Choroid plexus epithelial cell (primary cell): Measurements from ENCODE around the gene HNRNPC.
A peak's percentile ranks its signal among the peaks of the same experiment; 100 is the strongest.
"Not testable (repeated sequence)": the region's sequence is repeated elsewhere in the genome, so short reads cannot be mapped to it uniquely, and the experiment has no call there.

ENCODE experiments used
- DNase-seq: peaks from one replicate; pipeline ENCODE4 v3.0.0-alpha.2; 2010; ENCODE audit warnings: low read depth
- H3K4me3 ChIP-seq: 2 replicates; pipeline ENCODE4 v1.5.1; 2011; ENCODE audit warnings: low read depth, mild to moderate bottlenecking, control low read depth, low read length, moderate library complexity
- TF ChIP-seq, protein P1 (sequence below): conservative IDR thresholded peaks from 2 replicates; pipeline ENCODE4 v1.5.1; 2011; ENCODE audit warnings: low read depth, mild to moderate bottlenecking, control low read depth, inconsistent platforms, low read length, moderate library complexity

HNRNPC gene

DNA sequence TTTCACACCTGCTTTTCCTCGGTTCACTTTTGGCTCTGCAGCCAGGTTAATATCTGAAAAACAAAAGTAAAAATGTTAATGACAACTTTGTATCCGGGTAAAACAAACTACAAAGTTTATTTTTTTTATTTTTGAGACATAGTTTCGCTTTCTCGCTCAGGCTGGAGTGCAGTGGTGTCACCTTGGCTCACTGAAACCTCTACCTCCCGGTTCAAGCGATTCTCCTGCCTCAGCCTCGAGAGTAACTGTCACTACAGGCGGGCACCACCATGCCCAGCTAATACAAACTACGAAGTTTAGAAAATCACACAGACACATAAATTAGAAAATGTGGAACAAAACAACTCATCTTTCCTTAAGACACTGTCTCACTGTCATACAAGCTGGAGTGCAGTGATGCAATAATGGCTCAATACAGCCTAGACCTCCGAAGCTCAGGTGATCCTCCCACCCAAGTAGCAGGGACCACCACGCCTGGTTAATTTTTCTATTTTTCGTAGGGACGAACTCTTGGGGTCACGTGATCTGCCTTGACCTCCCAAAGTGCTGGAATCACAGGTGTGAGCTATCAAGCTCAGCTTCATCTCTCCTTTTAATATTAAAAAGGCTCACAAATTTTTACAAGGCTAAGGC, 38.1 kb downstream of the HNRNPC start:
- H3K4me3 ChIP-seq = no peak overlapping the region
- TF ChIP-seq, protein P1, sequence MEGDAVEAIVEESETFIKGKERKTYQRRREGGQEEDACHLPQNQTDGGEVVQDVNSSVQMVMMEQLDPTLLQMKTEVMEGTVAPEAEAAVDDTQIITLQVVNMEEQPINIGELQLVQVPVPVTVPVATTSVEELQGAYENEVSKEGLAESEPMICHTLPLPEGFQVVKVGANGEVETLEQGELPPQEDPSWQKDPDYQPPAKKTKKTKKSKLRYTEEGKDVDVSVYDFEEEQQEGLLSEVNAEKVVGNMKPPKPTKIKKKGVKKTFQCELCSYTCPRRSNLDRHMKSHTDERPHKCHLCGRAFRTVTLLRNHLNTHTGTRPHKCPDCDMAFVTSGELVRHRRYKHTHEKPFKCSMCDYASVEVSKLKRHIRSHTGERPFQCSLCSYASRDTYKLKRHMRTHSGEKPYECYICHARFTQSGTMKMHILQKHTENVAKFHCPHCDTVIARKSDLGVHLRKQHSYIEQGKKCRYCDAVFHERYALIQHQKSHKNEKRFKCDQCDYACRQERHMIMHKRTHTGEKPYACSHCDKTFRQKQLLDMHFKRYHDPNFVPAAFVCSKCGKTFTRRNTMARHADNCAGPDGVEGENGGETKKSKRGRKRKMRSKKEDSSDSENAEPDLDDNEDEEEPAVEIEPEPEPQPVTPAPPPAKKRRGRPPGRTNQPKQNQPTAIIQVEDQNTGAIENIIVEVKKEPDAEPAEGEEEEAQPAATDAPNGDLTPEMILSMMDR = no peak
- no peak for DNase-seq

DNA sequence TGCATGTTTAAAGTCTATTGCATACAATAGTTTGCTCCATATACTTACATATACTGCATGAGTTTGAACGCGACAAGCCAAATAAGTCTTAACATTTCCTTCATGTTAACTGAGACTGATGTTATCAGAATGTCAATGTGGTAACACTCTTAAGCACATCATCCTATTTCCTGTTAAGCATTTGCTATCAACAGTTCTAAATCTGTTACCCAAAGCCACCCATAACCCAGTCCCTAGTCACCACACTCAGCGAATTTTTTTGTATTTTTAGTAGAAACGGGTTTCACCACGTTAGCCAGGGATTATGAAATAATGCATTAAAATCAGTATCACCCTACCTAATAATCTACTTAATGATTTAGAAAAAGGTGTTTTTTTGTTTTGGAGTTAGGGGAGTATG, 39.4 kb downstream of the HNRNPC start:
- no peak for DNase-seq
- H3K4me3 ChIP-seq = no peak overlapping the region
- TF ChIP-seq, protein P1 = no peak

DNA sequence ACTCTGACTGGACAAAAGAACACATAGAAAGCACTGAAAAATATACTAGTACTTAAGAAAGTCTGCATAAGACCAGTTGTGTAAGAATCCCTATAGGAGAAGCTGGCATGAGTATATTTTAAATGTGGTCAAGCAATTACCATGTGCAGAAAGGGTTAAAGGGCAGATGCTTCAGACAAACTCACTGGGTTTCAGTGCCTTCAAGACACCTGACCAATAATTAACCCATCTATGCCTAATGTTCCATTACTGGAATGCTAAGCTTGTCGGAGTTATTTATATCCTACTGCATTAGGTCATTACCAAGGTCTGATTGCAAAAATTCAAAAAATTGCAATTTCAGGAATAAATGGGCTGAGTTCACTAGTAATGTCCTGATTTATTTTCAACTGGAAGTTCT, 41.3 kb downstream of the HNRNPC start:
- TF ChIP-seq, protein P1 = no peak
- DNase-seq = no peak
- no peak overlapping the region for H3K4me3 ChIP-seq

DNA sequence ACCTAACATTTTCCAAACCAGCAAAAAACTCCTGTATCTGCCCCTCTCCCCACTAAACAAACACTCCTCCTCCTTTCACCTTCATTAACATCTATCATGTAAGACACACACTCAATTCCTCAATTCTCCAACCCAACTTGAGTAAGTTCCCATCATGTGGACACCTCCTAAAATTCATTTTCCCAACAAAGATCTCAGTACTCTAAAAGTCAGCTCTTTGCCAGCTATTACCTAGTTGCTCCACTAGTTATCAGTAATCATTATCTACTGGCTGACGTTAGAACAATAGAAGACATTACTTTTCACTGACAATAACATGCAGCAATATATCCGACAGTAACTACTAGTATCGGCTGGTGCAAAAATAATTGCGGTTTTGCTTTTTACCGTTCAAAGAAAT, 42.1 kb downstream of the HNRNPC start:
- TF ChIP-seq, protein P1 = no peak
- DNase-seq = no peak
- no peak overlapping the region for H3K4me3 ChIP-seq

DNA sequence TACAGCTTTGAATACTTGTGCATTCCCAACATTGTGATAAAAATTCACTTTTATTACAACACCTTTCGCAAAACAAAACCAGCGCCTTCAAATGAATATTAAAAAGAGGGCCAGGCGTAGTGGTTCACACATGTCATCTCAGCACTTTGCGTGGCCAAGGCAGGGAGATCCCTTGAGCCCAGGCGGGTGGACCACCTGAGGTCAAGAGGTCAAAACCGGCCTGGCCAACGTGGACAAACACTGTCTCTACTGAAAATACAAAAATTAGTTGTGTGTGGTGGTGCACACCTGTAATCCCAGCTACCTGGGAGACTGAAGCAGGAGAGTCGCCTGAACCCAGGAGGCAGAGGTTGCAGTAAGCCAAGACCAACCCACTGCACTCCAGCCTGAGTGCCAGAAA, 42.8 kb downstream of the HNRNPC start:
- no peak for DNase-seq
- TF ChIP-seq, protein P1 = no peak
- no peak overlapping the region for H3K4me3 ChIP-seq

DNA sequence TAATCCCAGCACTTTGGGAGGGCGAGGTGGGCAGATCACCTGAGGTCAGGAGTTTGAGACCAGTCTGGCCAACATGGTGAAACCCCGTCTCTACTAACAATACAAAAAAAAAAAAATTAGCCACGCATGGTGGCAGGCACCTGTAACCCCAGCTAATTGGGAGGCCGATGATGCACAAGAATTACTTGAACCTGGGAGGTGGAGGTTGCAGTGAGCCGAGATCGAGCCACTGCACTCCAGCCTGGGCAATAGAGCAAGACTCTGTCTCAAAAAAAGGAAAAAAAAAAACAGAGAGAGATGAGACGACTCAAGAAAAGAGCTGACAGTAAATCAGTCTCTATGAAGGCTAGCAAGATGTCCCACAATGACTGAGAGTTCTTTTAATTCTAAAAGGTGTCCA, 44.1 kb downstream of the HNRNPC start:
- not testable (repeated sequence) for H3K4me3 ChIP-seq, DNase-seq

DNA sequence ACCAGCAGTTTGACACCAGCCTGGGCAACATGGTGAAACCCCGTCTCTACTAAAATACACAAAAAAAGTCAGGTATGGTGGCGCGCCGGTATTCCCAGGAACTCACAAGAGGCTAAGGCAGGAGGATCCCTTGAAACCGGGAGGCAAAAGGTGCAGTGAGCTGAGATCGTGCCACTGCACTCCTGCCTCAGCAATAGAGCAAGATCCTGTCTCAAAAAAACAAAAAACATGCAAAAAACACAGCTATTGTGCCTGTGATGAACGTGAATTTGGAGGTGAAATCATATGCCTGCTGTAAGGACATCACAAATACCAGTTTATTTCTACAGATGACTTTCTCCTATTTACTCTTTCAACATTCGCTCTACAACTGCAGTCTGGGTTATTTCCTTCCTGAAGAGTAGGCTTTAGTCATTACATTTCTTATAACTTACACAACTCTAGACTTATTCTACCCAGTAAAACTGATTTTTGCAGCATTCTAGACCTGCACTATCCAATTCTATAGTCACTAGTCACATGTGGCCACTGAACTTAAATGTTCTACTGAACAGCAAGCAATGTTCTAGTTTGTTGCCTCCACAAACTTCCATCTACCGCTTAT, 48.3 kb downstream of the HNRNPC start:
- no peak overlapping the region for H3K4me3 ChIP-seq
- TF ChIP-seq, protein P1 = no peak
- peak; percentile 55 for DNase-seq
